ENCODE data around the gene MPPED1.

Gene MPPED1
- 0 reads per million in 2 experiments for total RNA-seq

GRCh38 chr22:43411869-43412807 is at the start of gene MPPED1:
Gene MPPED1, plus strand, starts transcription at chr22:43412014. Its CDS starts 12,972 bp downstream, at chr22:43424986.
- no peak for DNase-seq (ENCODE audit: low read depth)

GRCh38 chr22:43363315-43364168 is 48.3 kb upstream of the MPPED1 start:
- no peak for DNase-seq (ENCODE audit: low read depth)

- no peak for DNase-seq (ENCODE audit: low read depth)
Observed at GRCh38 chr22:43364169-43364435, 47.7 kb upstream of the MPPED1 start.

GRCh38 chr22:43365715-43366440 is 45.9 kb upstream of the MPPED1 start:
- DNase-seq (ENCODE audit: low read depth), result no peak

- DNase-seq (ENCODE audit: low read depth), result no peak
Observed at GRCh38 chr22:43370036-43370435, 41.8 kb upstream of the MPPED1 start.

- DNase-seq (ENCODE audit: low read depth), result no peak
Observed at GRCh38 chr22:43375951-43376455, 35.8 kb upstream of the MPPED1 start.

- no peak for DNase-seq (ENCODE audit: low read depth)
Observed at GRCh38 chr22:43376765-43377547, 34.9 kb upstream of the MPPED1 start.

- no peak for DNase-seq (ENCODE audit: low read depth)
Observed at GRCh38 chr22:43377548-43377895, 34.3 kb upstream of the MPPED1 start.

- DNase-seq (ENCODE audit: low read depth), result no peak
Observed at GRCh38 chr22:43377896-43378704, 33.7 kb upstream of the MPPED1 start.

- no peak for DNase-seq (ENCODE audit: low read depth)
Observed at GRCh38 chr22:43381693-43382092, 30.1 kb upstream of the MPPED1 start.

GRCh38 chr22:43384863-43385262 is 27.0 kb upstream of the MPPED1 start:
- DNase-seq (ENCODE audit: low read depth), result no peak

GRCh38 chr22:43385770-43386641 is 25.8 kb upstream of the MPPED1 start:
- DNase-seq (ENCODE audit: low read depth), result peak; percentile 46

- DNase-seq (ENCODE audit: low read depth), result no peak
Observed at GRCh38 chr22:43387815-43388214, 24.0 kb upstream of the MPPED1 start.

- DNase-seq (ENCODE audit: low read depth), result peak; percentile 49
Observed at GRCh38 chr22:43388420-43388851, 23.4 kb upstream of the MPPED1 start.

GRCh38 chr22:43389227-43389836 is 22.5 kb upstream of the MPPED1 start:
- DNase-seq (ENCODE audit: low read depth), result no peak

- no peak for DNase-seq (ENCODE audit: low read depth)
Observed at GRCh38 chr22:43390166-43390565, 21.6 kb upstream of the MPPED1 start.

- DNase-seq (ENCODE audit: low read depth), result no peak
Observed at GRCh38 chr22:43390872-43391271, 20.9 kb upstream of the MPPED1 start.

- no peak for DNase-seq (ENCODE audit: low read depth)
Observed at GRCh38 chr22:43391306-43391705, 20.5 kb upstream of the MPPED1 start.
